HepG2 (cell line): ENCODE data around the gene DIAPH3.

Experiments
- BHLHE40 ChIP-seq: IDR thresholded peaks from 2 replicates; pipeline ENCODE4 v1.6.1; 2011; ENCODE audit warnings: low read length, improper control_type of control experiment
- DR1 ChIP-seq: sonication (generic); formaldehyde crosslinking; IDR thresholded peaks from 2 replicates; pipeline ENCODE4 v1.8.0; 2021; ENCODE audit warnings: mild to moderate bottlenecking, missing genetic modification reagents, inconsistent platforms
- EZH2 ChIP-seq: conservative IDR thresholded peaks from 2 replicates; pipeline ENCODE4 v1.6.1; 2012; ENCODE audit warnings: mild to moderate bottlenecking, low read depth, low read length, moderate library complexity
- FOXJ3 ChIP-seq: sonication (generic); formaldehyde crosslinking; IDR thresholded peaks from 2 replicates; pipeline ENCODE4 v1.4.0; 2020; ENCODE audit warnings: missing genetic modification reagents, mild to moderate bottlenecking, borderline replicate concordance
- NFE2L1 ChIP-seq: sonication (generic); formaldehyde crosslinking; IDR thresholded peaks from 2 replicates; pipeline ENCODE4 v1.4.0; 2020; ENCODE audit warnings: missing genetic modification reagents, mild to moderate bottlenecking, borderline replicate concordance
- SMC3 ChIP-seq: IDR thresholded peaks from 2 replicates; pipeline ENCODE4 v1.6.1; 2011; ENCODE audit warnings: low read length, improper control_type of control experiment
- SRSF9 ChIP-seq: fragments of 200-400 bp; formaldehyde crosslinking; IDR thresholded peaks from 2 replicates; pipeline ENCODE4 v1.6.1; 2018; ENCODE audit warnings: borderline replicate concordance, mild to moderate bottlenecking, low read depth, low read length; ENCODE audit not compliant: insufficient read depth, poor library complexity, severe bottlenecking
- ZFP1 ChIP-seq: IDR thresholded peaks from 2 replicates; pipeline ENCODE4 v1.6.1; 2016
- ZFP36 ChIP-seq: fragments of 150-350 bp; IDR thresholded peaks from 2 replicates; pipeline ENCODE4 v1.6.1; 2018; ENCODE audit warnings: borderline replicate concordance, low read length, low read depth; ENCODE audit not compliant: partially characterized antibody
- ZNF501 ChIP-seq: sonication (generic); formaldehyde crosslinking; IDR thresholded peaks from 2 replicates; pipeline ENCODE4 v1.5.1; 2020; ENCODE audit warnings: mild to moderate bottlenecking, moderate library complexity, missing genetic modification reagents
- ZNF850 ChIP-seq: sonication (generic); formaldehyde crosslinking; conservative IDR thresholded peaks from 2 replicates; pipeline ENCODE4 v1.9.0; 2021; ENCODE audit warnings: mild to moderate bottlenecking, missing genetic modification reagents
- ZSCAN29 ChIP-seq: sonication (generic); formaldehyde crosslinking; conservative IDR thresholded peaks from 2 replicates; pipeline ENCODE4 v1.4.0; 2020; ENCODE audit warnings: mild to moderate bottlenecking, missing genetic modification reagents
- TF ChIP-seq, protein P1 (sequence below): sonication (generic); formaldehyde crosslinking; IDR thresholded peaks from 2 replicates; pipeline ENCODE4 v1.5.0; 2020; ENCODE audit warnings: mild to moderate bottlenecking, missing genetic modification reagents, moderate library complexity
- TF ChIP-seq, protein P2 (sequence below): sonication (generic); formaldehyde crosslinking; IDR thresholded peaks from 2 replicates; pipeline ENCODE4 v1.4.0; 2020; ENCODE audit warnings: missing genetic modification reagents, borderline replicate concordance

DNA sequence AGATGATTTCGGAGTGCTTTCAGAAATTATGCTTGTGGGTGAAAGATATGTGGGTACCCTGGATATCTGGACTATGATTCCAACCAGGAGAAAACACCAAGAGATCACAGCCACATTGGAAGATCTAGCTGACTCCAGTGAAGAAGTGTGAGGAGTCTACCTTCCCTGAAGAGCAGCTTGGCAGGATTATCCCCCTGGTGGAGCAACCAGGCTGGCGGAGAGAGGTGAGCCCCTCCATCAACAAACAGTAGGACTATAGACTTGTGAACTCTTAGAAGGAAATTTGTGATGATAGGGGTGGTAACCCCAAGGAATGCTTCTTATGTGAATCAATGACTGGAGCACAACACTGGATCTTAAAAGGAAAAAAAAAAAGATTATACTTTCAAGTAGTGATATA lies 47.8 kb upstream of the DIAPH3 start:
- TF ChIP-seq EZH2 (no peak), SMC3 (no peak), NFE2L1 (CRISPR knock-in tag) (no peak), BHLHE40 (no peak), ZNF501 (CRISPR knock-in tag) (no peak), ZSCAN29 (CRISPR knock-in tag) (no peak), FOXJ3 (CRISPR knock-in tag) (no peak), SRSF9 (no peak), DR1 (no peak), ZNF850 (CRISPR knock-in tag) (no peak), ZFP36 (no peak), ZFP1 (CRISPR knock-in tag) (no peak)
- TF ChIP-seq, protein P1, sequence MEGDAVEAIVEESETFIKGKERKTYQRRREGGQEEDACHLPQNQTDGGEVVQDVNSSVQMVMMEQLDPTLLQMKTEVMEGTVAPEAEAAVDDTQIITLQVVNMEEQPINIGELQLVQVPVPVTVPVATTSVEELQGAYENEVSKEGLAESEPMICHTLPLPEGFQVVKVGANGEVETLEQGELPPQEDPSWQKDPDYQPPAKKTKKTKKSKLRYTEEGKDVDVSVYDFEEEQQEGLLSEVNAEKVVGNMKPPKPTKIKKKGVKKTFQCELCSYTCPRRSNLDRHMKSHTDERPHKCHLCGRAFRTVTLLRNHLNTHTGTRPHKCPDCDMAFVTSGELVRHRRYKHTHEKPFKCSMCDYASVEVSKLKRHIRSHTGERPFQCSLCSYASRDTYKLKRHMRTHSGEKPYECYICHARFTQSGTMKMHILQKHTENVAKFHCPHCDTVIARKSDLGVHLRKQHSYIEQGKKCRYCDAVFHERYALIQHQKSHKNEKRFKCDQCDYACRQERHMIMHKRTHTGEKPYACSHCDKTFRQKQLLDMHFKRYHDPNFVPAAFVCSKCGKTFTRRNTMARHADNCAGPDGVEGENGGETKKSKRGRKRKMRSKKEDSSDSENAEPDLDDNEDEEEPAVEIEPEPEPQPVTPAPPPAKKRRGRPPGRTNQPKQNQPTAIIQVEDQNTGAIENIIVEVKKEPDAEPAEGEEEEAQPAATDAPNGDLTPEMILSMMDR (CRISPR knock-in tag): no peak
- TF ChIP-seq, protein P2, sequence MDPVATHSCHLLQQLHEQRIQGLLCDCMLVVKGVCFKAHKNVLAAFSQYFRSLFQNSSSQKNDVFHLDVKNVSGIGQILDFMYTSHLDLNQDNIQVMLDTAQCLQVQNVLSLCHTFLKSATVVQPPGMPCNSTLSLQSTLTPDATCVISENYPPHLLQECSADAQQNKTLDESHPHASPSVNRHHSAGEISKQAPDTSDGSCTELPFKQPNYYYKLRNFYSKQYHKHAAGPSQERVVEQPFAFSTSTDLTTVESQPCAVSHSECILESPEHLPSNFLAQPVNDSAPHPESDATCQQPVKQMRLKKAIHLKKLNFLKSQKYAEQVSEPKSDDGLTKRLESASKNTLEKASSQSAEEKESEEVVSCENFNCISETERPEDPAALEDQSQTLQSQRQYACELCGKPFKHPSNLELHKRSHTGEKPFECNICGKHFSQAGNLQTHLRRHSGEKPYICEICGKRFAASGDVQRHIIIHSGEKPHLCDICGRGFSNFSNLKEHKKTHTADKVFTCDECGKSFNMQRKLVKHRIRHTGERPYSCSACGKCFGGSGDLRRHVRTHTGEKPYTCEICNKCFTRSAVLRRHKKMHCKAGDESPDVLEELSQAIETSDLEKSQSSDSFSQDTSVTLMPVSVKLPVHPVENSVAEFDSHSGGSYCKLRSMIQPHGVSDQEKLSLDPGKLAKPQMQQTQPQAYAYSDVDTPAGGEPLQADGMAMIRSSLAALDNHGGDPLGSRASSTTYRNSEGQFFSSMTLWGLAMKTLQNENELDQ: no peak
